Measurements from ENCODE around the gene ZGLP1.
"Not testable (repeated sequence)": the region's sequence is repeated elsewhere in the genome, so short reads cannot be mapped to it uniquely, and the experiment has no call there.

The ZGLP1 gene

DNA sequence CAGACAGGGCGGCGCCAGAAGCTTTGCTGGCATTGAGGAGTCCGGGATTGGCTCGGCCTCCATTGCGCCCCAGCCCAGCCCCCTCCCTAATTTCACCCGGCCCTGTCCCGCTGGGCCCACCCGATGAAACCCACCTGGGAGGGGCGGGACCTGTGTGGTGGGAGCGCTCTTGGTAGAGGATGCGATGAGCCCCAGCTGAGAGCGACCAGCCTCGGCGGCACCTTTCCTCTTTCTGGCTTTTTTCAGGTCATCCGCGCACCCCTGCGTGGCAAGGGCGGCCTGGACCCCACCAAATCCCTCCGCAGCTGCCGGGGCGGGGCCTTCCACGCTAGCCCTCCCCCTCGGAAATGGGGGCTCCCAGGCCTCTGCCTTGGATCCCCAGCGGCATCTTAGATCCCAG lies at the start of gene ZGLP1:
Gene ZGLP1 (minus strand): TSS at position 393 of the 400 bp plus-strand sequence.
- DNase-seq = no peak

DNA sequence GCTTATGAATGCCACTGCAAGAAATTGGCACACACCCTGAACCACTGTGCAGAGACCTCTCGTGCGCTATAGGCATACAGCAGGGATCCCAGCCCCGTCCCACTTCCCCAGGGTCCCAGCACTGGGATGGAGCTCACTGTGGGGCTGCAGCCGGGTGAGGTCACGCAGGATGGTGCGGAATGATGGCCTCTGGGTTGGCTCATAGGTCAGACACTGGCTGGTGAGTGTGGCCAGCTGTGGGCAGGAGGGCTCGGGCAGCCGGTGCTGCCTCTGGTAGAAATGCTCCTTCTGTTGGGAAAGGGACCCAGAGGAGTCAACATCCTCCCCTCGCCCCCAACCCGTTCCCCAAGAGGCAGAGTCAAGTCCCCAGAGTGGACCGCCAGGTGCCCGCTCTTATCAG lies 46.8 kb upstream of the ZGLP1 start:
- no peak for DNase-seq

DNA sequence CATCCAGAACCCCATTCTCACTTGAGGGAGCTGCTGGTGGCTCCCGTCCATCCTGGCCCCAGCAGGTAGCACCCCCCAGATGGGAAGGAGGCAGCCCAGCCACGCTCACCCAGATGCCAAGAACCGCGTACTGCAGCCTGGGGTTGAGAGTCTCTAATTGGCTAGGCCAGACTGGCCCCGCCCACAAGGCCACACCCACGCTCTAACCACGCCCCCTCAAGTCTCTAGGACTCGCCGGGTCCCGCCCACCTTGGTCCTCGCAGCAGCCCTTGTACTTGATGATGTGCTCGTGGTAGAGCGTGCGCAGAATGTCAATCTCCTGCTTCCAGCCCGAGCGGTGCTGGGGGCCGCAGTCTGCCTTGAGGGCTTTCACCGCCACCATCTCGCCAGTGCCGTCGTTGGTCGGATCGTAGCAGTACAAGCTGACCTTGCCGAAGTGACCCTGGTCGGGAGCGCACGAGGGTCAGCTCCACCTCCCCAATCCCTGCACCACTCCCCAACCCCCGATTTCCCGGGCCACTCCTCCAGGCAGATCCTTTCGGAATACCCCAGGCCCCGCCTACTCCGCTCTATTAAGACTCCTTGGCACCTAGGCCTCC lies 44.3 kb upstream of the ZGLP1 start:
- DNase-seq = peak; percentile 63

DNA sequence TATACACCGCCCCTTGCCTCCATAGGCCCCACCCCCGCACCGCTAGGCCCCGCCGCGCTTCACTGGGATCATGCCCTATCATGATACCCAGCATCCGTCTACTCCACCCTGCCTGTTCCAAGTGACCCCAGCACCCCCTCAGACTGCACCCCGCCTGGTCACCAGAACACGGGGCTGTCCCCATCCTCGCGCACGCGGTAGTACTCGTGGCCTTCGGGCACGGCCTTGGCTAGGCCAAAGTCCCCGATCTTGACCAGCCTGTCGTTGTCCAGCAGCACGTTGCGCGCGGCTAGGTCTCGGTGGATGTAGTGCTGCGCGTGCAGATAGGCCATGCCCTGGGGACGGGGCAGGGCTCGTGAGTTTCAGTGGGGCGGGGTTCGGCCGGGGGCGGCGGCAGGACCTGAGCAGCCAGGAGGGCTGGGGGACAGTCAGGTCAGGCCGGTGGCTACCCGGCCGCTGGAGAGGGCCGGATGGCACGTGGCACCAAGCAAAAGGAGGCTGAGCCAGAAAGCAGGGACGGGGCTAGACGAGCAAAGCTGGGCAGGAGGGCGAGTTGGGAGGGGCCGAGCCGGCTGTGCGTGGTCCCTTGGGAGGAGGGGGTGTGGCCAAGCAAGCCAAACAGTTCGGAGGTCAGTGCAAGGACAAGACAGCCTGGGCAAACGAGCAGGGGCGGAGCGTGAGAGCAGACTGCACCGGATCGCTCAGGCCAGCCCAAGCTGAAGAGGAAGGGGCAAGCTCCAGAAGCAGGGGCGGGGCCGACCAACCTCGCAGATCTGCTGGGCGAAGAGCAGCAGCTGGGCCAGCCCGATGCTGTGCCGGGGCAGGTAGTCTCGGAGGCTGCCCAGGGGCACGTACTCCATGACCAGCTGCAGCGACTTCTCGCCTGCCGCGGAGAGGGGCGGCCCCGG lies 43.4 kb upstream of the ZGLP1 start:
- DNase-seq = no peak

DNA sequence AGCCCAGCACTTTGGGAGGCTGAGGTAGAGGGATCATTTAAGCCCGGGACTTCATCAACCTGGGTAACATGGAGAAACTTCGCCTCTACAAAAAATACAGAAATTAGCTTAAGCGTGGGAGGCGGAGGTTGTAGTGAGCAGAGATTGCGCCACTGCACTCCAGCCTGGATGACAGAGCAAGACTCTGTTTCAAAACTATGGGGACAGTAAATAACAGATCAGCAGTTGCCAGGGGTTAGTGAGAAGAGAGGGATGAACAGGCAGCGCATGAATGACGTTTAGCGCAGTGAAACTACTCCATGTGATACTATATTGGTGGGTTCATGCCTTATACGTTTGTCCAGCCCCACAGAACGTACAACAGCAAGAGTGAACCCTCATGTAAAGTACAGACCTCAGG lies 36.9 kb upstream of the ZGLP1 start:
- DNase-seq = no peak

DNA sequence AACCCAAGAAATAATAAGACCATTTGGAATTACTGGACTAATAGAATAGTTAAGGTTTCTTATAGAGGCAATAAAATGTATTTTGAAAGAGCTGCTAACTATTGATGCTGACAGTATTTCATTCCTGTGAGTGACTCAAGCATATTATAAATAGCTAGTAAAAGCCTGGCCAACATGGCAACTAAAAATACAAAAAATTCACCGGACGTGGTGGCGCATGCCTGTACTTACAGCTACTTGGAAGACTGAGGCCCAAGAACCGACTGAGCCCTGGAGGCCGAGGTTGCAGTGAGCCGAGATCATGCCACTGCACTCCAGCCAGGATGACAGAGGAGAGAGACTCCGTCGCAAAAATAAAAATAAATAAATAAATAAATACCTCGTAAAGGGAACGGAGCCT lies 35.2 kb upstream of the ZGLP1 start:
- no peak for DNase-seq

DNA sequence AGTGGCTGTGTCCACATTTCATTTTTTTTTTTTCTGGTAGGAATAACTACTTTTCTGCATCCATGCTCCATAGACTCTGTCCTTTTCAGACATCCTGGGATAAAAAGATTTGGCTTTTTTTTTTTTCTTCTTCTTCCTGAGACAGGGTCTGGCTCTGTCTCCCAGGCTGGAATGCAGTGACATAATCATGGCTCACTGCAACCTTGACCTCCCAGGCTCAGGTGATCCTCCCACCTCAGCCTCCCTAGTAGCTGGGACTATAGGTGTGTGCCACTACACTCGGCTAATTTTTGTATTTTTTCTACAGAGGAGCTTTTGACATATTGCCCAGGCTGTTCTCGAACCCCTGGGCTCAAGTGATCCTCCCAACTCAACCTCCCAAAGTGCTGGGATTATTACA lies 33.9 kb upstream of the ZGLP1 start:
- DNase-seq = no peak

DNA sequence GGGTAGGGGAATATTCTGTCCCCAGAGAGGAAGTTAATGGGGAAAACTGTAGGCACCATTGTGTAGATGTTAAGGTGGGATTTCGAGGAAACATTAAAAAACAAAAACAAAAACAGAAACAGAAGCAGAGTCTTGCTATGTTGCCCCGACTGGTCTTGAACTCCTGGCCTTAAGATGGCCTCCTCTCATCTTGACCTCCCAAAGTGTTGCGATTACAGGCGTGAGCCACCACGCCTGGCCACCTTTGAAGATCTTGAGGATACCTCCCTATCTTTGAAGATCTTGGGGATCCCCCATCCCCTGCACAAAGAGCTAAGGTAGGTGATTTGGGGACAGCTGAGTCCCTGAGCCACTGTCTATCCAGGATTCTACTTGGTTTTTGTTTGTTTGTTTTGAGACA lies 30.4 kb upstream of the ZGLP1 start:
- DNase-seq = no peak

DNA sequence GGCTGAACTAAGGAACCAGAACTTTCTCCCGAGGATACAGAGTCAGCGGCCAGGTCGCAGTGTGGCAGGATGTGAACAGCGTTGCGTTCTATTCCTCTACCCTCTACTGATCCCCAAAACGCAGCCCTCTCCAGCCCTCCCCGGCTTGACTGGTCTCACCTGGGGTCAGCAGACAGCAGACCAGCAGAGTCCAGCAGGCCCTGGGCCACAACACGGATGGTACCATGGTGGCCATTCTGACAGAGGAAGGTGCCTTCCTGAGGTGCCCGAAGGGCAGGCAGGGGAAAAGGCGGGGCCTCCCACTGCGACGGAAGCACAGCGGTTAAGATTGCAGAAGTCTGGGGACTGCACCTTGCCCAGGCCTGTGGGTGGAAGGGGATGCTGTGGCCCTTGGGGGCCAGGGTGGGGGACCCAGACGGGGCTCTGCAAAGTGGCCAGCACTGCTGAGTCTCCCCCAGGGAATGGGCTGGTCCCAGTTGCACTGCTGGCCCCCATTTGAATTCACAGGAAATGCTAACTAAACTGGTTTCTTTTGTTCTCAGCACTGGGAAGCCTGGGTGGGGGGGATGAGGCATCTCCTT lies 29.9 kb upstream of the ZGLP1 start, which contains the start of gene ICAM3:
Gene ICAM3 (minus strand): TSS at position 245 of the 581 bp plus-strand sequence. CDS start 10 bp downstream, at position 235.
- DNase-seq = peak; percentile 42

DNA sequence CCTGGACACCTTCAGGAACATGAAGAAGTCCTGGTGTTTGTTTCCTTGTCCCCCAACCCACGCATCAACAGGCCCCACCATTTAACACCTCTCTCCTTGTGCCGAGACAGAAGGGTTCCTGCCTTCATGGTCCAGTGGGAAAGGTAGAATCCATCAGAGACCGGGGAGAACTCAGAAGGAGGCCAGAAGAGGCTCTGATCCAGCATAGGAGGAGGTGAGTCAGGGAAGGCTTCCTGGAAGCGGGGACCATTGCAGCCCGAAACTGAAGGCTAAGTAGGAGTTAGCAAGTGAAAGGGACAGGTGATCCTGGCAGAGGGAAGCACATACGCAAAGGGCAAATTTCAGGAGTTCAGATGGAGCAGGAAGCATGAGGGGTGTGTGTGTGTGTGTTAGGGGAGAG lies 29.3 kb upstream of the ZGLP1 start:
- DNase-seq = no peak

DNA sequence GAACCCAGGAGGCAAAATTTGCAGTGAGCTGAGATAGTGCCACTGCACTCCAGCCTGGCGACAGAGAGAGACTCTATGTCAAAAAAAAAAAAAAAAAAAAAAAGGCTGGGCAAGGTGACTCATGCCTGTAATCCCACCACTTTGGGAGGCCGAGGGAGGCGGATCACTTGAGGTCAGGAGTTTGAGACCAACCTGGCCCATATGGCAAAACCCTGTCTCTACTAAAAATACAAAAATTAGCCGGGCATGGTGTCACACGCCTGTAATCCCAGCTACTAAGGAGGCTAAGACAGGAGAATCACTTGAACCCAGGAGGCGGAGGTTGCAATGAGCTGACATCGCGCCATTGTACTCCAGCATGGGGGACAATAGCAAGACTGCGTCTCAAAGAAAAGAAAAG lies 27.1 kb upstream of the ZGLP1 start:
- not testable (repeated sequence) for DNase-seq

DNA sequence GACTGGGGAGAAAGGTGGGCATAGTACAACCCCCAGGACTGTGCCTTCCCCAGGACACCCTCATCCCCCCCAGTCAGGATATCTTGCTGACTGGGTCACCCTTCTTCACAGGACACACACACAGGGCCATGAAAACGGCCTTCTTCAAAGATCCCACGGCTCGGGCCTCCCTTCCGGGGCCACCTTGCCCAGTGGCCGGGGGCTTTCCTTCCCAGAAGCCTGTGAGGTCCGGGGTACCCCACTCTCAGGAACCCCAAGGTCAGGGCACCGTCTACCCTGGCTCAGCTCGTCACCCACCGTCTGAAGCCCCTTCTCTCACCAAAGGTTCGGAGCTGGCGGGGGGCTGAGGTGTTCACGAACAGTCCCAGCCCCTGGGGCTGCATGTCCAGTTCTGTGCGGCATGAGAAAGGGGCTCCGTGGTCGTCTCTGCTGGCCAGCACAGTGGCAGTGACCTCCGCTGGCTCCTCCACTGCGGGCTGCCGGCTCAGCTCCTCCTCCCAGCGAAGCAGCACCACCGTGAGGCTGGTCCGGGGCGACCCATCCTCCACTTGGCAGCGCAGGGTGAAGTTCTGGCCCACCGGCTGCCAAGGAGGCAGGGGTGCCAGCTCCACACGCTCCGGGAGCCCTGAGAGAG lies 25.9 kb upstream of the ZGLP1 start:
- DNase-seq = no peak

DNA sequence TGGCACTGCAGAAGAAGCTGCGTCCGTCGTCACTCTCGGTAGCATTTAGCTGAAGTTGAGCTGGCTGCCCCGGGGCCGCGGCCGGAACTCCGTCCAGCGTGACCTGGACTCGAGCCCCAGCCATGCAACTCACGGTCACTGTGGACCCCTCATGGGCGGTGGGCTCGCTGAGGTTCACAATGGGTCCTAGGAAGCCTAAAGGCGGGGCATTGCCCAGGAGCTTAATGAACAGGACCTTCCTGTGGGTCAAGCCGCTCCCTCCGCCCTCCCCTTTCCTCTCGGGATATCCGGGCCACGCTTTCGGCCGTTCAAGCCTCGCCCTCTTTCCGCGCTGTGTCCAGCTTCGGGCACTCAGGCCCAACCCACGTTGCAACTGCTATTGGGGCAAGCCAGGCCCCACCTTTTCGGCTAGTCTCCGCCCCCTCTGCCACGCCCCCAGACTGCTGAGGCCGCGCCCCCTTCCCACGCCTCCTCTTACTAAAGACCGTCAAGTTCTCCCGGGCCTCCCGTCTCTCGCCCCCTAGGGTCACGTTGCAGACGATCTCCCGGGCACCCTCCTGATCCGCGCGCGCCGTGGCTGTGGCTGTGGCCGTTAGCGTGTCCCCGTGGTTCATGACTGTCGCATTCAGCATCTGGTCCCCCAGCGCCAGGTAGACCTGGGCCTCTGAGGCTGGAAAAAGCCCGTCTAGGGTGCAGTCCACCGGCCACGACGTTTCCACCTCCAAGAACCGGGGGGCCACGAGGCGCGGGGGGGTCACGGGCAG lies 25.2 kb upstream of the ZGLP1 start:
- DNase-seq = peak; percentile 49

DNA sequence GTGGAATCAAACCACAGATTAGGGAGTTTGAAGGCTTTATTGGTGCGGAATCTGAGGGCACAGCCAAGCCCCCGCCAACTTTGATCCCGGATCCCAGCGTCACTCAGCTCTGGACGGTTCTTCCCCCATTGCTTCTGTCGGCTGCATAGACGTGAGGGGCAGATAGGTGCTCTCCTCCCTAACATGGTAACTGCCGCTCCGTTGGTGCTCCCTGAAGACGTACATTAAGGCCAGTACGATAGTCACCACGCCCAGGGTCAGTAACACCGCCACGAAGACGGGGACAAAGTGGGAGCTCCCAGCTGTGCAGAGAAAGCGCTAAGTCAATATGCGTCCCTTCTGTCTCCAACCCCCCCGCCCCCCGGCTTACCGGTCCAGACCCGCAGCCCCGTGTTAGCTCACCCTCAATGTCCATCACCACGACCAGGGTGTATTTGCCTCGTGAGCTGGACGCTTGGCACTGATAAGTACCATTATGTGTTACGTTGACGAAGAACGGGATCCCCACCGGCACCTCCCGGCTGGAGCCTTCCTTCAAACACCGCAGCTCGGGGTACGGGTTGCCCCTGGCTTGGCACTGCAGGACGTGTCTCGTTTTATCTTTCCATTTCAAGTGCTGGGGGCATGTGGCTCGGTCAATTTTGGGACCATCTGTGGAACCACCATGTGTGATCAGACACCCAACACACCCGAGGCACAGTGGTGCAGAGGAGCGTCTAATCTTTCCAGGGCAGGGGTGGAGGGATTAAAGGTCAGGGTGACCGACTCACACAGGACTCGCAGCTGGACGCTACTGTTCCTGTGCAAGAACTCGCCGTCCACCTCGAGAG lies 24.4 kb upstream of the ZGLP1 start:
- DNase-seq = no peak

DNA sequence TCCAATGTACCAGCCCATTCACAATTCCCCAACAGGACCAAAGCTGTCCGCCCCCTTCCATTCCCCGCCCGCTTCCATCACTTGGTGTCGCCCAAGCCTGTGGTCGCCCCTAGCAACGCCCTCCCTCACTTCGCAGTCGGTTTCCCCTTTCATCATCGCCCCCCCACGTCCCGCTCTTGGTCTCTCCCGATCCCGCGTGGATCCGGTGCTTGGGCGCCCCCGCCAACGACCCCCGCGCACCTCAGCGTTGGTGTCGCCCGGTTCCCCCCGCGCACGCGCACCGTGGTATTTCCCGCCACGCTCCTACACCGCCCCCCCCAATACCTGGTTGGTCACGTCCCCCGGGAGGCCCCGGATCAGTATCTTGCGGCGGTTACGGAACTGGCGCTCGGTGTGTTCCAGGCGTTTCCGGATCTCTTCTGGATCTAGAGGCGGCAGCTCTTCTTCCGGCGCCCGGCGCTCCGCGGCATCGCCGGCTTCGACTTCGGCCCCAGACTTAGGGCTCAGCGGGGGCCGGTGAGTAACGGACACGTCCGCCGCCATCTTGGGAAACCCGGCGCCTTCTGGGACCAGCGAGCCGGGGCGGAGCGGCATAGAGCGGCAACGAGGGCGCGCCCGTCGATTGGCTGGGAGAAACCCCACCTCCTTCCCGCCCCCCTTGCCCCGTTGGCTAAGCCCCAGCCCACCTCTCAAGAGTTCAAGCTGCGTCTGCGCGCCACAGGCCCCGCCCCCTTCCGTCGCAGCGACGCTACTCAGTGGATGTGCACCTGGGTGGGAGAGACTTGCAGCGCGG lies 23.5 kb upstream of the ZGLP1 start, which contains the start of gene RAVER1:
Gene RAVER1 (minus strand): TSS at position 565 of the 793 bp plus-strand sequence. CDS start 22 bp downstream, at position 543.
- DNase-seq = peak; percentile 97

DNA sequence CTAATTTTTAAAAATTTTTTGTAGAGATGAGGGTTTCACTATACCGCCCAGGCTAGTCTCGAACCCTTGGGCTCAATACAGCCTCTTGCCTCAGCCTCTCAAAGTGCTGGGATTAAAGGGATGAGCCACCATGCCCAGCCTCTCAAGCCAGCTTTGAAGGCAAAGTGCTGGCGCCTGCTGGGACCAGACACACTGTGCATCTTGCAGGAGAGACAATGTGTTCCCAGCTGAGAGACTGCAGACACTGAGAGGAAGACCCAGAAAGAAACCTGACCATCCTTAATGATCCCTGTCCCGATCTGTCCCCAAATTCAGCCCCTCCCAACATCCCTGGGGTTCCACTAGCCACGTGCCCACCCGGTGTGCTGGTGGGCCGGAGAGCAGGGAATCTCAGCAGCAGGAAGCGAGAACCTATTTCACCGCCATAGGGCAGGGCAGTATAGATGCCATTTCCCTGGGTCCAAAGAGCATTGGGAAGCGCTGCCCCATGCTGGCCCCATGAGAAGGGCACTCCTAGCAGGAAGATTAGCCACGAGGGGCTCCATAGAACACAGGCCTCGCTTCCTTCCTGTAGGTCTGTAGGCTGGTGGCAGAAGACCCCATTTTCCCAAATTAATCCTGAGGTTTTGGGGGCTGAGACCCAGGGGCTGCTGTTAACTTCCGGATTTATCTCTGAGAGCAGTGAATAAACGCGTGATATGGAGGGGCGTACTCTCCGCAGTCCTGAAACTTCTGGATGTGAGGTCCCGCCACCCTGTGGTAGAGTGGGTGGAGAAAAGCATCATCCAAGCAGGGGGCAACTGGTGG lies 22.7 kb upstream of the ZGLP1 start:
- no peak for DNase-seq

DNA sequence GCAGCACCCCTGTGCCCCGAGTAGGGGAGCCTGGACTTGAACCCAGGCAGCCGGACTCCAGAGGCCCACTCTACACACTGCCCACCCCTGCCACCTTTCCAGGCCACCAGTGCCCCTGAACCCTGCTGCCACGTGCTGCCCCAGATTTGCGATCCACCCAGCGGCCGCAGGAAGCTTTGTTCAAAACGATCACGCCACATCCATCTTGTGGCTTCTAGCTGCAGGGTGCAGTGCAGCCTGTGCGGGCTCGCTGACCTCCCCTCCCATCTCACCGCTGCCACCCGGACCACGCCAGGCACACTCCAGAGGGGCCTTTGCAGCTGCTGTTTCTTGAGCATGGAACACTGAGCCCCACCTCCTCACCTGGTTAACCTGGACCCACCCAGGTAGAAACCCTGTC lies 19.9 kb upstream of the ZGLP1 start:
- no peak for DNase-seq

DNA sequence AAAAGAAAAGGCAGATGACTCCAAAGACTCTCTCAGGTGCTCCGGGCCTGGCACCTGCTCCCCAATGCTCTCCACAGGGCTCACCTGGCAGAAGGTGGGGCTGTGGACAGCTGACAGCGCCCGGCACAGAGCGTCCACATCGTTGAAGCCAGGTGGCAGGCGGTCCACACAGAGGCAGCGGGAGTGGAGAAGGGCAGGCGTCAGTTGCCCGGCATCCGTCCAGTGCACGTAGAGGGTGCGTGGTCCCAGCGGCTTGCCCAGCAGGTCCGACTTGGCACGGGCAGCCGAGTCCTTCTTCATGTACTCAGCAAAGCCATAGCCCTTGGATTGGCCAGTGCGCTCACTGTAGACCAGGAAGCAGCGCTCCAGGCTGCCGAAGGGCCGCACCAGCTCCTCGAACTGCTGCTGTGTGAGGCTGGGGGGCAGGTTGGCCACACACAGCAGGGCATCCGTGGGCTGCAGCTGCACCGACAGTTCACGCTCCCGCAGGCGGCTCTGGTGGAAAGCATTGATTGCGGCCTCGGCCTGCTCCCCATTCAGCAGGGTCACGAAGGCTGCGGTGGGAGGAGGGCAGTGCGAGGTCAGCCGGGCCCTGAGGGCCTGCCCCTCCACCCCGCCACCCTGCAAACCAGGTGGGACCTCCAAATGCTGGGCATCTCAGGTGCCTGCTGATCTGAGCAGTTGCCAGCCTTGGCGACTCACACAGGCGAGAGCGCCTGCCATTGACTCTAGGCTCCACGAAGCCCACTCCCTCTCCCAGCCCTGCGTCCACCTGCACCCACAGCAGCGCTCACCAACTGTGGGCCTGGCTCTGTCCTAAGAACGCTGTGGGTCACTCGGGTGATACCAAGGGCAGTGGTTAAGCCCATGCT lies 19.2 kb upstream of the ZGLP1 start:
- DNase-seq = no peak

DNA sequence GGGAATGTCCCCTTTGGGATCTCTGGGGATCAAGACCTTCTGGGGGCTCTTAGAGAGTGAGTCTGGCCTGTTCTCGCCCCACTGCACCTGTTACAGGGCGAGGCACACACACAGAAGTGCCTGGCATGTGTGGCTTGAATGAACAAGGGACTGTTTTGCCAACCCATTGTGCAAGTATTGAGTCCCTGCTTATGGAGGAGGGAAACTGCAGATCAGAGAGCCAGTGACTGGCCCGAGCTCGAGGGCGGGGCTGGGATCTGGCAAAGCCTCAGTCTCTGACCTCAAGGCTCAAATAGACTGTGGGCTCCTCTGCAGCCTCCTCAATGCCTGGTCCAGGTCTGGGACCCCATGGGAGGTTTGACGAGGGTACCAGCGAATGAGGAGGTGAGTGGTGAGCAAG lies 18.2 kb upstream of the ZGLP1 start:
- no peak for DNase-seq
